ENCODE measurements around the gene ERC1. TPM values are rescaled to one million over a fixed set of nuclear protein-coding genes. Genes with fewer than 3 reads are reported as not detected.
"Not testable (repeated sequence)": the region's sequence is repeated elsewhere in the genome, so short reads cannot be mapped to it uniquely, and the experiment has no call there.

The ERC1 gene
- total RNA-seq, 1 experiment from 2014 or later, result 55.1 TPM

DNA sequence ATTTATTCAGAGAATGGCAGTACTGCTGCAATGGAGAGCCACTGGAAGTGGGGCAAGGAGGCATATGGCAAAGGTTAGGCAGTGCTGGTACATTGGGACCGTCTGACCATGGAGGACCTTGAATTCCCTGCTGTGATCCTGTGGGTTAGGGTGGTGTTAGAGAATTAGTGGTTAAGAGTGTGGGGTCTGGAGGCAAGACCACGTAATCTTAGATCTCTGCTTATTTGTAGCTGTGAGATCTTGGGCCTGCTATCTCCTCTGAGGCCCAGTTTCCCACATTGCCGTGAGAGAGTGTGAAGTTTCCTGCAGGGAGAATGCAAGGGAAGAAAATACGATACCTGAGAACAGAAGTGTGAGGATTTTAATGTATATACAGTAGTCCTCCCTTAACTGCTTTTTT lies 147.7 kb downstream of the ERC1 start:
- ChIA-PET CTCF (no interaction called here), POLR2A (no interaction called here)
- intact Hi-C loops (cut with micrococcal nuclease), result no loop called here
- Mint-ChIP-seq H3K4me1 (ENCODE audit: insufficient read depth, unreplicated experiment) (no peaks in the 10 kb centered on the region), H3K4me3 (ENCODE audit: unreplicated experiment) (no peak overlapping the region), H3K36me3 (ENCODE audit: insufficient read depth, unreplicated experiment) (peaks cover 32% of the 10 kb centered on the region), H3K9me3 (ENCODE audit: unreplicated experiment) (no peaks in the 10 kb centered on the region), H3K27me3 (ENCODE audit: insufficient read depth, unreplicated experiment) (no peaks in the 10 kb centered on the region), H3K27ac (ENCODE audit: low read depth, unreplicated experiment) (peak overlapping the region; percentile 28)
- no peak for DNase-seq (ENCODE audit: unreplicated experiment)
- BruUV-seq (replicated peaks), result no TSS peak
- TF ChIP-seq, protein P1, sequence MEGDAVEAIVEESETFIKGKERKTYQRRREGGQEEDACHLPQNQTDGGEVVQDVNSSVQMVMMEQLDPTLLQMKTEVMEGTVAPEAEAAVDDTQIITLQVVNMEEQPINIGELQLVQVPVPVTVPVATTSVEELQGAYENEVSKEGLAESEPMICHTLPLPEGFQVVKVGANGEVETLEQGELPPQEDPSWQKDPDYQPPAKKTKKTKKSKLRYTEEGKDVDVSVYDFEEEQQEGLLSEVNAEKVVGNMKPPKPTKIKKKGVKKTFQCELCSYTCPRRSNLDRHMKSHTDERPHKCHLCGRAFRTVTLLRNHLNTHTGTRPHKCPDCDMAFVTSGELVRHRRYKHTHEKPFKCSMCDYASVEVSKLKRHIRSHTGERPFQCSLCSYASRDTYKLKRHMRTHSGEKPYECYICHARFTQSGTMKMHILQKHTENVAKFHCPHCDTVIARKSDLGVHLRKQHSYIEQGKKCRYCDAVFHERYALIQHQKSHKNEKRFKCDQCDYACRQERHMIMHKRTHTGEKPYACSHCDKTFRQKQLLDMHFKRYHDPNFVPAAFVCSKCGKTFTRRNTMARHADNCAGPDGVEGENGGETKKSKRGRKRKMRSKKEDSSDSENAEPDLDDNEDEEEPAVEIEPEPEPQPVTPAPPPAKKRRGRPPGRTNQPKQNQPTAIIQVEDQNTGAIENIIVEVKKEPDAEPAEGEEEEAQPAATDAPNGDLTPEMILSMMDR (IDR thresholded peaks at IDR 0.05; ENCODE audit: unreplicated experiment), result no peak

DNA sequence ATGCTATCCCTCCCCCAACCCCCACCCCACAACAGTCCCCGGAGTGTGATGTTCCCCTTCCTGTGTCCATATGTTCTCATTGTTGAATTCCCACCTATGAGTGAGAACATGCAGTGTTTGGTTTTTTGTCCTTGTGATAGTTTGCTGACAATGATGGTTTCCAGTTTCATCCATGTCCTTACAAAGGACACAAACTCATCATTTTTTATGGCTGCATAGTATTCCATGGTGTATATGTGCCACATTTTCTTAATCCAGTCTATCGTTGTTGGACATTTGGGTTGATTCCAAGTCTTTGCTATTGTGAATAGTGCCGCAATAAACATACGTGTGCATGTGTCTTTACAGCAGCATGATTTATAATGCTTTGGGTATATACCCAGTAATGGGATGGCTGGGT lies 155.7 kb downstream of the ERC1 start:
- DNase-seq (ENCODE audit: unreplicated experiment); BruUV-seq (replicated peaks); POLR2A ChIA-PET; H3K4me1 Mint-ChIP-seq (ENCODE audit: insufficient read depth, unreplicated experiment); H3K4me3 Mint-ChIP-seq (ENCODE audit: unreplicated experiment); H3K27me3 Mint-ChIP-seq (ENCODE audit: insufficient read depth, unreplicated experiment); H3K9me3 Mint-ChIP-seq (ENCODE audit: unreplicated experiment); intact Hi-C loops (cut with micrococcal nuclease); H3K27ac Mint-ChIP-seq (ENCODE audit: low read depth, unreplicated experiment); CTCF ChIA-PET: not testable (repeated sequence)
- peaks cover 29% of the 10 kb centered on the region for H3K36me3 Mint-ChIP-seq (ENCODE audit: insufficient read depth, unreplicated experiment)

DNA sequence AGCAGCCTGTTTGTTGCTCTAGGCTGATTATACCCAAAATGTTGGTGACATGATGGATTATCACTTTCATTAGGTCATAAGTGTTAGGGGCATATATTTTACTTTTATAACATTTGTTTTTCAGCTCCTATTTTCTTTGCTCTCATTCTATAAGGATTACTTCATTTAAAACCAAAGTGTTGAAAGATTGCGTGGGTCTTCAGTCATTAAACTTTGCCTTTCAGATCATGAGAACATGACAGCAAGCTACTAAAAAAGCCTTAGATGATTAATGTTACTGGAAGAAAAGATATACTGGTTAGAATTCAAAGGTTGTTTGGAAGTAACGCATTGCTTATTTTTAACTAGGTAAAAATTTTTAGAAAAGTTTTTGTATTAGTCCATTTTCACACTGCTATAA lies 156.8 kb downstream of the ERC1 start:
- no peaks in the 10 kb centered on the region for H3K27me3 Mint-ChIP-seq (ENCODE audit: insufficient read depth, unreplicated experiment)
- TF ChIP-seq, protein P1 (IDR thresholded peaks at IDR 0.05; ENCODE audit: unreplicated experiment), result no peak
- intact Hi-C loops (cut with micrococcal nuclease), result no loop called here
- peaks cover 7% of the 10 kb centered on the region for H3K9me3 Mint-ChIP-seq (ENCODE audit: unreplicated experiment)
- BruUV-seq (replicated peaks), result no TSS peak
- H3K36me3 Mint-ChIP-seq (ENCODE audit: insufficient read depth, unreplicated experiment), result peaks cover 27% of the 10 kb centered on the region
- DNase-seq (ENCODE audit: unreplicated experiment), result no peak
- no peak overlapping the region for H3K4me3 Mint-ChIP-seq (ENCODE audit: unreplicated experiment)
- no peaks in the 10 kb centered on the region for H3K4me1 Mint-ChIP-seq (ENCODE audit: insufficient read depth, unreplicated experiment)
- CTCF ChIA-PET, result no interaction called here
- POLR2A ChIA-PET, result no interaction called here
- no peak overlapping the region for H3K27ac Mint-ChIP-seq (ENCODE audit: low read depth, unreplicated experiment)

DNA sequence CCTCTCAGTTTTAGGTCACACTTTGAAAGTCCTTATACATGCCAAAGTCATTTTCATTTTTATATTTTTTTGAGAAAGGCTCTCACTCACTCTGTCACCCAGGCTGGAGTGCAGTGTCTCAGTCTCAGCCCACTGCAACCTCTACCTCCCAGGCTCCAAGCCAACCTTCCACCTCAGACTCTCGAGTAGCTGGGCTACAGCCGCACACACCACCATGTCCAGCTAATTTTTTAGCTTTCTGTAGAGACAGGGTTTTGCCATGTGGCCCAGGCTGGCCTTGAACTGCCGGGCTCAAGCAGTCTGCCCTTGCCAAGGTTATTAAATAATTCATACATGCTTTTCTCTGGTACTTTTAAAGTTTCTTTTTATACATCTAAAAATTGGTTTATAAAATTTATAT lies 166.0 kb downstream of the ERC1 start:
- H3K36me3 Mint-ChIP-seq (ENCODE audit: insufficient read depth, unreplicated experiment), result peaks cover 30% of the 10 kb centered on the region
- H3K27ac Mint-ChIP-seq (ENCODE audit: low read depth, unreplicated experiment), result no peak overlapping the region
- no peaks in the 10 kb centered on the region for H3K27me3 Mint-ChIP-seq (ENCODE audit: insufficient read depth, unreplicated experiment)
- ChIA-PET POLR2A (no interaction called here), CTCF (no interaction called here)
- no peak overlapping the region for H3K4me3 Mint-ChIP-seq (ENCODE audit: unreplicated experiment)
- intact Hi-C loops (cut with micrococcal nuclease), result no loop called here
- no peak for DNase-seq (ENCODE audit: unreplicated experiment)
- no peaks in the 10 kb centered on the region for H3K4me1 Mint-ChIP-seq (ENCODE audit: insufficient read depth, unreplicated experiment)
- TF ChIP-seq, protein P1 (IDR thresholded peaks at IDR 0.05; ENCODE audit: unreplicated experiment), result no peak
- no TSS peak for BruUV-seq (replicated peaks)
- H3K9me3 Mint-ChIP-seq (ENCODE audit: unreplicated experiment), result peaks cover 7% of the 10 kb centered on the region

DNA sequence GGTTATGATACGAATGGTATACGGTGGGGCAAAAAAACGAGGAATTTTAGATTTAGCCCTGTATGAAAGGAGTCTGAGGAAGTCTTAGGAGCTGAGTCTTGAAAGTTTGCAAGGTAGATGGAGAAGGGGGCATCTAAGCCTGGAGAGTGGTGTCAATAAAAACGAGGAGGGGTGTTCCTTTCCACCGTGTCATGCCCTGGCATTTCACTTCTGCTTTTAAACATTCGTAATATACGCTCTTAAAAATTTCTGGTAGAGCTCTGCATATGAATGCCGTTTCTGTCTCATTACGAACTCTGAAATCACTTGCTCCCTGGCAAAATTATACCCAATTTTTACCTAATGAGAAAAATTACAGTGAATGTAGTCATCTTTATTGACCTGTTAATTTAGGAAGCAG lies 170.2 kb downstream of the ERC1 start:
- H3K9me3 Mint-ChIP-seq (ENCODE audit: unreplicated experiment), result no peaks in the 10 kb centered on the region
- peaks cover 20% of the 10 kb centered on the region for H3K36me3 Mint-ChIP-seq (ENCODE audit: insufficient read depth, unreplicated experiment)
- BruUV-seq (replicated peaks), result no TSS peak
- intact Hi-C loops (cut with micrococcal nuclease), result no loop called here
- no peak overlapping the region for H3K4me3 Mint-ChIP-seq (ENCODE audit: unreplicated experiment)
- ChIA-PET CTCF (interaction anchor here (0.6 to 2.1 kb wide), 3 partner anchors 35 to 422 kb away, joined by 3 to 5 read pairs (median 3); no protein-coding TSS in a partner anchor), POLR2A (no interaction called here)
- H3K27ac Mint-ChIP-seq (ENCODE audit: low read depth, unreplicated experiment), result no peak overlapping the region
- H3K4me1 Mint-ChIP-seq (ENCODE audit: insufficient read depth, unreplicated experiment), result no peaks in the 10 kb centered on the region
- no peak for DNase-seq (ENCODE audit: unreplicated experiment)
- no peaks in the 10 kb centered on the region for H3K27me3 Mint-ChIP-seq (ENCODE audit: insufficient read depth, unreplicated experiment)
- TF ChIP-seq, protein P1 (IDR thresholded peaks at IDR 0.05; ENCODE audit: unreplicated experiment), result no peak
